NCI-H1105 (cell line): ENCODE data around the gene SPATA20.

Source experiments
- DNase-seq: peaks from one replicate; lab custom pipeline; 2025; lab: John Stamatoyannopoulos, UW

The SPATA20 gene

GRCh38 chr17:50547035-50547735 lies at the start of gene SPATA20:
Gene SPATA20, plus strand, starts transcription at chr17:50547174. Its CDS starts 35 bp downstream, at chr17:50547209.
- DNase-seq, result peak; percentile 90

- DNase-seq, result no peak
Measured at GRCh38 chr17:50498021-50498874, 48.7 kb upstream of the SPATA20 start.

- no peak for DNase-seq
Measured at GRCh38 chr17:50499270-50499669, 47.7 kb upstream of the SPATA20 start.

GRCh38 chr17:50499721-50500120 lies 47.3 kb upstream of the SPATA20 start:
- no peak for DNase-seq

GRCh38 chr17:50501054-50501453 lies 45.9 kb upstream of the SPATA20 start:
- no peak for DNase-seq

- no peak for DNase-seq
Measured at GRCh38 chr17:50502301-50502990, 44.5 kb upstream of the SPATA20 start.

GRCh38 chr17:50505591-50506130 lies 41.3 kb upstream of the SPATA20 start:
- no peak for DNase-seq

- no peak for DNase-seq
Measured at GRCh38 chr17:50506298-50506697, 40.7 kb upstream of the SPATA20 start.

GRCh38 chr17:50507871-50508572 lies 39.0 kb upstream of the SPATA20 start, which contains the start of gene MYCBPAP:
Gene MYCBPAP, plus strand, starts transcription at chr17:50508439. Its CDS starts 236 bp downstream, at chr17:50508675.
- DNase-seq, result peak; percentile 49

GRCh38 chr17:50508573-50509460 lies 38.2 kb upstream of the SPATA20 start:
- DNase-seq, result no peak

GRCh38 chr17:50511058-50511457 lies 35.9 kb upstream of the SPATA20 start:
- DNase-seq, result no peak

- DNase-seq, result no peak
Measured at GRCh38 chr17:50513495-50513894, 33.5 kb upstream of the SPATA20 start.

- no peak for DNase-seq
Measured at GRCh38 chr17:50514388-50514787, 32.6 kb upstream of the SPATA20 start.

GRCh38 chr17:50514936-50515702 lies 31.9 kb upstream of the SPATA20 start:
- DNase-seq, result no peak

GRCh38 chr17:50517011-50517410 lies 30.0 kb upstream of the SPATA20 start:
- DNase-seq, result no peak

- no peak for DNase-seq
Measured at GRCh38 chr17:50517504-50518383, 29.2 kb upstream of the SPATA20 start.

- DNase-seq, result no peak
Measured at GRCh38 chr17:50518384-50519023, 28.5 kb upstream of the SPATA20 start.

- DNase-seq, result no peak
Measured at GRCh38 chr17:50519141-50519834, 27.7 kb upstream of the SPATA20 start.
